KMS-11 (cell line): ENCODE measurements around the gene NPW.

ENCODE experiments used
- H2AFZ ChIP-seq: fragments of 200-600 bp; sonication (generic); 2 replicates; pipeline ENCODE4 v1.6.1; 2016; ENCODE audit warnings: antibody characterized with exemption, mixed run types, low read depth
- H3K27ac ChIP-seq: fragments of 200-600 bp; sonication (generic); 2 replicates; pipeline ENCODE4 v1.6.1; 2016; ENCODE audit warnings: mild to moderate bottlenecking, mixed run types
- H3K27me3 ChIP-seq: fragments of 200-600 bp; sonication (generic); 2 replicates; pipeline ENCODE4 v1.6.1; 2017; ENCODE audit warnings: mild to moderate bottlenecking, low read depth, mixed run types, moderate library complexity; ENCODE audit not compliant: insufficient read depth
- H3K36me3 ChIP-seq: fragments of 200-600 bp; sonication (generic); 2 replicates; pipeline ENCODE4 v1.6.1; 2017; ENCODE audit warnings: mild to moderate bottlenecking, mixed run types; ENCODE audit not compliant: insufficient read depth
- H3K4me1 ChIP-seq: fragments of 200-600 bp; sonication (generic); 2 replicates; pipeline ENCODE4 v1.6.1; 2016; ENCODE audit warnings: mild to moderate bottlenecking, low read depth, mixed run types; ENCODE audit not compliant: poor library complexity, severe bottlenecking
- H3K4me2 ChIP-seq: fragments of 200-600 bp; sonication (generic); 2 replicates; pipeline ENCODE4 v1.7.0; 2016; ENCODE audit warnings: mild to moderate bottlenecking, mixed run types
- H3K4me3 ChIP-seq: fragments of 200-600 bp; sonication (generic); IDR thresholded peaks from 2 replicates; pipeline ENCODE4 v1.6.1; 2017; ENCODE audit warnings: low read depth, low read length, mixed read lengths; ENCODE audit not compliant: insufficient read depth
- H3K79me2 ChIP-seq: fragments of 200-600 bp; sonication (generic); 2 replicates; pipeline ENCODE4 v1.6.1; 2016; ENCODE audit warnings: low read depth, mixed run types; ENCODE audit not compliant: insufficient read depth
- H3K9ac ChIP-seq: fragments of 200-600 bp; sonication (generic); 2 replicates; pipeline ENCODE4 v1.6.1; 2016; ENCODE audit warnings: mild to moderate bottlenecking, mixed run types
- H4K20me1 ChIP-seq: fragments of 200-600 bp; sonication (generic); 2 replicates; pipeline ENCODE4 v1.6.1; 2016; ENCODE audit warnings: mild to moderate bottlenecking, mixed run types; ENCODE audit not compliant: insufficient read depth
- TF ChIP-seq, protein P1 (sequence below): fragments of 200-600 bp; sonication (generic); conservative IDR thresholded peaks from 2 replicates; pipeline ENCODE4 v1.6.1; 2017; ENCODE audit warnings: low read depth, mild to moderate bottlenecking, antibody characterized with exemption, low read length, moderate library complexity, mixed read lengths

NPW gene

DNA sequence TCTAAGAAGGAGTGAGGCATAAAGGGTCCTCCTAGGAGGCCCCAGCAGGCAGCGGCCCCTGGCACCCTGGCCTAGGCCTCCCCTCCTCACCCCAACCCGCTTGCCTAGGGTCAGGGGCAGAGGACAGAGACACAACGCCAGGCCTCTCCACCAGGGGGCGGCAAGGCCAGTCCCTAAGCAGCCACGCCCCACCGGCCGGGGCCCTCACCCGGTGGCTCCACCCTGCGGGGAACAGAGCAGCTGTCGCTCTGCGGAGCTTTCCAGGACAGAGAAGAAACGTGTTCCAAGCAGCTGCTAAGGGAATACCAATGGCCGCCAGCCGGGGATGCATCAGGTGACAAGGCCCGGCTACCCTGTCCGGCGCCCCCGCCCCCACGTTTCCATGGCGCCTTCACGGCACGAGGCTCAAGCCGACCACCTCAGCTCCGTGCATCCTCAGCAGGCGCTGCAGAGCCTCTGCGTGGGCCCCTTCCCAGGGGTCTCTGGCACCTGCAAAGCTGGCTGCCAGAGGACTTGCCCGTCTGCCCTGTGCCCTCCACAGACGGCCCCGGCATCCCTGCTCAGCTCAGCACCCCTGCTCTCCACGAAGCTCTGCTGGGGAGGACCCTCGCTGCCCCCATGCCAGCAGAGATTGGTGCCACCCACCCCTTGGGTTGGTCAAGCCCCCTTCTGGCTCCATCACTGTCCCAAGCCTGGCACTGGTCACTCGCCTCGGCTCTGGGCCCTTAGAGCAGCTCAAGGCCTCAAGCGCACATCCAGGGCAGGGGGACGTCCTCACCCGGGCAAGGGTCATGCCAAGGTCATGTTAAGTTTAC, 15.6 kb upstream of the NPW start:
- H4K20me1 ChIP-seq = peaks cover 15% of the 10 kb centered on the region
- H3K9ac ChIP-seq = no peak overlapping the region

DNA sequence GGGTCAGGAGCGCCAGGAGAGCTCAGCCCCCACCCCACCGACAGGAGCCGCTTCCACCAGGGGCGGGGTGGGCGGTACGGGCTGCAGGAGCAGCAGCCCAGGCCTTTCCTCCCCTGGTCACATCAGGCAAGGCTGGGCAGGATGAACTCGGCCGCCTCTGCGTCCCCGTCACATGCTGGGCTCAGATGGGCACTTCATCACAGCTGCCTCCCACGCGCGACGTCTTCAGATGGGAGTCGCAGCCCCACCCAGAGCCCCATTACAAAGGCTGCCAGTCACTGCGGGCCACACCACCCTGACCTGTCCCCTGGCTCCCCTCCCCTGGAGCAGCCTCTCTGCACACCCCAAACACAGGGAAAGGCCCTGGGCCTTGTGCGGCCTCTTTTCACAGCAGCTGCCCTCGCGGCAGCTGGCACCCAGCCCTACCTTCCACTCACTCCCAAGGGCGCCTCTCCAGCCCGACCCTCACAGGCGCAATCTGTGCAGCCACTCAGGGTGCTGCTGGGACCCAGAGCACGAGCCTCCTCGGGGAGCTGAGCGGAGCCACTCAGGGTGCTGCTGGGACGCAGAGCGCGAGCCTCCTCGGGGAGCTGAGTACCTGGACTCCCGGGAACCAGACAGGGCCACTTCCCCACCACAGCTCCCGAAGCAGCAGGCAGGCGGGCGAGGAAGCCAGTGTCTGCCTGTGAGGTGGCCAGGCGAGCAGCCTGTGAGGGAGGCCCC, 14.6 kb upstream of the NPW start:
- Histone ChIP-seq H3K4me2 (no peak overlapping the region), H3K9ac (no peak overlapping the region), H3K27ac (no peak overlapping the region), H3K27me3 (no peaks in the 10 kb centered on the region), H3K36me3 (no peaks in the 10 kb centered on the region), H2AFZ (no peak overlapping the region), H3K79me2 (peaks cover 56% of the 10 kb centered on the region), H3K4me3 (no peak overlapping the region), H4K20me1 (peaks cover 15% of the 10 kb centered on the region), H3K4me1 (peaks cover 17% of the 10 kb centered on the region)
- TF ChIP-seq, protein P1, sequence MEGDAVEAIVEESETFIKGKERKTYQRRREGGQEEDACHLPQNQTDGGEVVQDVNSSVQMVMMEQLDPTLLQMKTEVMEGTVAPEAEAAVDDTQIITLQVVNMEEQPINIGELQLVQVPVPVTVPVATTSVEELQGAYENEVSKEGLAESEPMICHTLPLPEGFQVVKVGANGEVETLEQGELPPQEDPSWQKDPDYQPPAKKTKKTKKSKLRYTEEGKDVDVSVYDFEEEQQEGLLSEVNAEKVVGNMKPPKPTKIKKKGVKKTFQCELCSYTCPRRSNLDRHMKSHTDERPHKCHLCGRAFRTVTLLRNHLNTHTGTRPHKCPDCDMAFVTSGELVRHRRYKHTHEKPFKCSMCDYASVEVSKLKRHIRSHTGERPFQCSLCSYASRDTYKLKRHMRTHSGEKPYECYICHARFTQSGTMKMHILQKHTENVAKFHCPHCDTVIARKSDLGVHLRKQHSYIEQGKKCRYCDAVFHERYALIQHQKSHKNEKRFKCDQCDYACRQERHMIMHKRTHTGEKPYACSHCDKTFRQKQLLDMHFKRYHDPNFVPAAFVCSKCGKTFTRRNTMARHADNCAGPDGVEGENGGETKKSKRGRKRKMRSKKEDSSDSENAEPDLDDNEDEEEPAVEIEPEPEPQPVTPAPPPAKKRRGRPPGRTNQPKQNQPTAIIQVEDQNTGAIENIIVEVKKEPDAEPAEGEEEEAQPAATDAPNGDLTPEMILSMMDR = no peak

More for the DNA sequence above, 15.6 kb upstream of the NPW start:
- H3K27ac ChIP-seq = no peak overlapping the region
- peaks cover 52% of the 10 kb centered on the region for H3K79me2 ChIP-seq
- no peak overlapping the region for H3K4me3 ChIP-seq
- no peaks in the 10 kb centered on the region for H3K27me3 ChIP-seq
- H3K4me2 ChIP-seq = no peak overlapping the region
- no peak overlapping the region for H2AFZ ChIP-seq
- TF ChIP-seq, protein P1 = peak; percentile 89
- H3K4me1 ChIP-seq = peaks cover 17% of the 10 kb centered on the region
- no peaks in the 10 kb centered on the region for H3K36me3 ChIP-seq

DNA sequence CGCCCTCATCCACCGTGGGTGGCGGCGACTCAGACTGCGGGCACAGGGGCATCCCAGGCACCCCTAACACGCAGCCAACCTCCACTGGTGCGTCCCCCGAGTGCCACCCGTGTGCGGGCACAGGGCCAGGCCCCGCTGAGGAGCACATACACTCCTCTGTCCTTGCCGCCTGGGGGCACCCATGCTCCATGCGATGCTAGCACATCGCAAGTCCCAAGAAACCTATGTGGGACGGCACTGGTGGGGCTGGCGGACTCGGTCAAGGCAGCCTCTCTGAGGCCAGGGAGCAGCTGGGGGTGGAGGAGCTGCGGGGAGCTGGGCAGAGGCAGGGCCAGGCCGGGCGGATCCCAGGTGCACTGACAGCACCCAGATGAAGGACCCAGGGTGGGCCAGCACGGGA, 13.9 kb upstream of the NPW start:
- H4K20me1 ChIP-seq = peaks cover 15% of the 10 kb centered on the region

DNA sequence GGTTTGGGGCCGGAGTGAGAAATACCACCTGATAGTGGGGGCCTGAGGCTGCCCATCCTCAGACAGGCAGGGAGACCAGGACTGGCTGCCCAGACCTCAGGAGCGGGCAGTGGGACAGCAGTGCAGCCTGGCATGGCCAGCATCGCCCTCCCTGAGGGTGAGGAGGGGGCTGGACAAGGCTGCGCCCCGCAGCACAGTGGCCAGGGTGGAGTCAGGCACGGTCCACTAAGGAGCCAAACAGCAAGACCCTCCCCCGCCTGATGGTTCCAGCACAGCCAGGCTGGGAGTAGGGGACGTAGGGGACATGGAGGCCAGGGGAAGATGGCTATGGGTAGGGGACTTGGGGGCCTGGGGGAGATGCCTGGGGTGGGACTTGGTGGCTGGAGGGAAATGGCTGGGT, 13.3 kb upstream of the NPW start:
- Histone ChIP-seq H3K27ac (no peak overlapping the region), H3K27me3 (no peaks in the 10 kb centered on the region), H3K4me3 (no peak overlapping the region), H3K4me2 (no peak overlapping the region), H3K36me3 (no peaks in the 10 kb centered on the region), H3K4me1 (peaks cover 23% of the 10 kb centered on the region), H2AFZ (no peak overlapping the region), H3K79me2 (peaks cover 56% of the 10 kb centered on the region), H4K20me1 (peaks cover 15% of the 10 kb centered on the region), H3K9ac (no peak overlapping the region)
- TF ChIP-seq, protein P1 = no peak

More for the DNA sequence above, 13.9 kb upstream of the NPW start:
- Histone ChIP-seq H3K79me2 (peaks cover 56% of the 10 kb centered on the region), H3K4me2 (no peak overlapping the region), H3K27ac (no peak overlapping the region), H3K9ac (no peak overlapping the region), H3K4me1 (peaks cover 20% of the 10 kb centered on the region), H2AFZ (no peak overlapping the region), H3K4me3 (no peak overlapping the region), H3K27me3 (no peaks in the 10 kb centered on the region), H3K36me3 (no peaks in the 10 kb centered on the region)
- TF ChIP-seq, protein P1 = no peak
